ENCODE results near the gene ELL. TPM values are rescaled to one million over a fixed set of nuclear protein-coding genes. Genes with fewer than 3 reads are reported as not detected.

Gene ELL
- total and polyA plus RNA-seq, 9 of the 15 experiments (the other 6 are each of a cell fraction or from before 2014, with no cell fraction given): 0.24 to 22.5 (median 4.1) TPM

GRCh38 chr19:18477974-18478373 is 43.9 kb downstream of the ELL start (continued):
- TF ChIP-seq ZSCAN32 (CRISPR knock-in tag; IDR thresholded peaks at IDR 0.05) (peak; percentile 53; the same call in 1 of the 2 replicates), XRCC5 (IDR thresholded peaks at IDR 0.05; ENCODE audit: low read depth, low read length) (no peak), TEAD1 (CRISPR knock-in tag; IDR thresholded peaks at IDR 0.05) (0 out of 4 replicates have a peak, but pooled peaks of 1 of the 2 experiments have one; percentile 28), FOXA1 (IDR thresholded peaks at IDR 0.05; ENCODE audit: borderline replicate concordance) (no peak), ZC3H11A (IDR thresholded peaks at IDR 0.05; ENCODE audit: low read depth, low read length) (no peak), PTRF (tag; IDR thresholded peaks at IDR 0.05) (peak; percentile 41; the same call in 1 of the 2 replicates), PHB2 (IDR thresholded peaks at IDR 0.05; ENCODE audit: low read depth) (no peak), CREB5 (CRISPR knock-in tag; IDR thresholded peaks at IDR 0.05) (no peak), TGIF2 (CRISPR knock-in tag; IDR thresholded peaks at IDR 0.05) (no peak), ZNF740 (CRISPR knock-in tag; IDR thresholded peaks at IDR 0.05) (no peak), ZNF740 (tag; IDR thresholded peaks at IDR 0.05) (no peak), CUX1 (CRISPR knock-in tag; IDR thresholded peaks at IDR 0.05) (no peak), ZNF24 (IDR thresholded peaks at IDR 0.05) (no peak), ZBTB9 (CRISPR knock-in tag; IDR thresholded peaks at IDR 0.05) (peak; percentile 86), SRF (CRISPR knock-in tag; IDR thresholded peaks at IDR 0.05) (peak in 1 of 2 experiments; percentile 28; a peak in 1 of 4 replicates), NRF1 (conservative IDR thresholded peaks at IDR 0.05 in 1 of 2, IDR thresholded peaks at IDR 0.05 in 1 of 2) (no peak), MEF2D (tag; conservative IDR thresholded peaks at IDR 0.05; ENCODE audit: low read depth) (0 out of 2 replicates have a peak, but pooled peaks have one; percentile 49), ZBTB17 (CRISPR knock-in tag; IDR thresholded peaks at IDR 0.05) (peak; percentile 59; the same call in 1 of the 2 replicates), ZNF57 (CRISPR knock-in tag; IDR thresholded peaks at IDR 0.05) (0 out of 2 replicates have a peak, but pooled peaks have one; percentile 31)
